ENCODE results near the gene COL26A1. TPM values are rescaled to one million over a fixed set of nuclear protein-coding genes. Genes with fewer than 3 reads are reported as not detected.
"Not testable (repeated sequence)": the region's sequence is repeated elsewhere in the genome, so short reads cannot be mapped to it uniquely, and the experiment has no call there.

The COL26A1 gene
- total RNA-seq, 2 experiments from 2014 or later = not detected

DNA sequence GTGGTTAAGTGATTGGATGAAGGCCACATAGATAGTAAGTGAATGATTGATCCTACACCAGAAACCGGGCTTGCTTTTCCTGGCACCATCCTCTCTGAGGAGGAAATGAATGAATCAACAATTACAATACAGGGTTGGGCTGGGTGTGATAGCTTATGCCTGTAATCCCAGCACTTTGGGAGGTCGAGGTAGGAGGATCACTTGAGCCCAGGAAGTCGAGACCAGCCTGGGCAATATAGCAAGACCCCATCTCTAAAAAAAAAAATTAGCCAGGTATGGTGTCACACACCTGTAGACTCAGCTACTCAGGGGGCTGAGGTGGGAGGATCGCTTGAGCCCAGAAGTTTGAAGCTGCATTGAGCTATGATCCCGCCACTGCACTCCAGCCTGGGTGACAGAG is 111.5 kb downstream of the COL26A1 start:
- no peaks in the 10 kb centered on the region for H4K20me1 ChIP-seq (ENCODE audit: insufficient read depth, low read length)
- no peaks in the 10 kb centered on the region for H3K79me2 ChIP-seq (ENCODE audit: insufficient read depth, low read depth, low read length)
- intact Hi-C loops (cut with micrococcal nuclease; ENCODE audit: unreplicated experiment) = no loop called here
- no peak overlapping the region for H3K4me3 ChIP-seq (ENCODE audit: low read depth, low read length, poor library complexity, severe bottlenecking)
- H3K36me3 ChIP-seq (ENCODE audit: insufficient read depth, low read length) = no peaks in the 10 kb centered on the region
- CTCF ChIA-PET (ENCODE audit: unreplicated experiment) = no interaction called here
- DNase-seq (ENCODE audit: low spot score) = no peak
- H2AFZ ChIP-seq (ENCODE audit: low read length) = no peak overlapping the region
- no peaks in the 10 kb centered on the region for H3K9me2 ChIP-seq (ENCODE audit: insufficient read depth, low read length)
- H3K4me2 ChIP-seq (ENCODE audit: low read length) = no peak overlapping the region
- H3K27ac ChIP-seq (ENCODE audit: low read depth, low read length, poor library complexity, severe bottlenecking) = no peak overlapping the region
- H3K9me3 ChIP-seq (ENCODE audit: low read length) = peaks cover 9% of the 10 kb centered on the region
- BruUV-seq (replicated peaks) = no TSS peak
- POLR2A ChIA-PET = interaction anchor here (0.7 kb wide), 1 partner anchor 57 kb away, joined by 3 read pairs; no protein-coding TSS in a partner anchor
- TF ChIP-seq EZH2phosphoT487 (IDR thresholded peaks at IDR 0.05; ENCODE audit: borderline replicate concordance, low read depth, low read length) = no peak
- TF ChIP-seq, protein P1, sequence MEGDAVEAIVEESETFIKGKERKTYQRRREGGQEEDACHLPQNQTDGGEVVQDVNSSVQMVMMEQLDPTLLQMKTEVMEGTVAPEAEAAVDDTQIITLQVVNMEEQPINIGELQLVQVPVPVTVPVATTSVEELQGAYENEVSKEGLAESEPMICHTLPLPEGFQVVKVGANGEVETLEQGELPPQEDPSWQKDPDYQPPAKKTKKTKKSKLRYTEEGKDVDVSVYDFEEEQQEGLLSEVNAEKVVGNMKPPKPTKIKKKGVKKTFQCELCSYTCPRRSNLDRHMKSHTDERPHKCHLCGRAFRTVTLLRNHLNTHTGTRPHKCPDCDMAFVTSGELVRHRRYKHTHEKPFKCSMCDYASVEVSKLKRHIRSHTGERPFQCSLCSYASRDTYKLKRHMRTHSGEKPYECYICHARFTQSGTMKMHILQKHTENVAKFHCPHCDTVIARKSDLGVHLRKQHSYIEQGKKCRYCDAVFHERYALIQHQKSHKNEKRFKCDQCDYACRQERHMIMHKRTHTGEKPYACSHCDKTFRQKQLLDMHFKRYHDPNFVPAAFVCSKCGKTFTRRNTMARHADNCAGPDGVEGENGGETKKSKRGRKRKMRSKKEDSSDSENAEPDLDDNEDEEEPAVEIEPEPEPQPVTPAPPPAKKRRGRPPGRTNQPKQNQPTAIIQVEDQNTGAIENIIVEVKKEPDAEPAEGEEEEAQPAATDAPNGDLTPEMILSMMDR (conservative IDR thresholded peaks at IDR 0.05; ENCODE audit: low read length) = no peak
- no peaks in the 10 kb centered on the region for H3K4me1 ChIP-seq (ENCODE audit: insufficient read depth, low read length, poor library complexity, severe bottlenecking)

DNA sequence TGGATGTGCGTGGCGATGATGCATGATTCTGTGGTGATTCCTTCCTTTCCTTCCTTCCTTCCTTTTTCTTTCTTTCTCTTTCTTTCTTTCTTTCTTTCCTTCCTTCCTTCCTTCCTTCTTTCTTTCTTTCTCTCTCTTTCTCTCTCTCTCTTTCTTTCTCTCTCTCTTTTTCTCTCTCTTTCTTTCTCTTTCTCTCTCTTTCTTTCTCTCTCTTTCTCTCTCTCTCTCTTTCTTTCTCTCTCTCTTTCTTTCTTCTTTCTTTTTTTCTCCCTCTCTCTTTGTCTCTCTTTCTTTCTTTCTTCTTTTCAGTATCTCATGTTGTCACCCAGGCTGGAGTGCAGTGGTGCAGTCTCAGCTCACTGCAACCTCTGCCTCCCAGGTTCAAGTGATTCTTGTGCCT is 113.0 kb downstream of the COL26A1 start:
- H3K36me3 ChIP-seq (ENCODE audit: insufficient read depth, low read length); H3K4me2 ChIP-seq (ENCODE audit: low read length); H3K4me1 ChIP-seq (ENCODE audit: insufficient read depth, low read length, poor library complexity, severe bottlenecking); H3K27ac ChIP-seq (ENCODE audit: low read depth, low read length, poor library complexity, severe bottlenecking); CTCF ChIA-PET (ENCODE audit: unreplicated experiment); POLR2A ChIA-PET; H2AFZ ChIP-seq (ENCODE audit: low read length); DNase-seq (ENCODE audit: low spot score); H3K9me2 ChIP-seq (ENCODE audit: insufficient read depth, low read length); H3K4me3 ChIP-seq (ENCODE audit: low read depth, low read length, poor library complexity, severe bottlenecking); BruUV-seq (replicated peaks); intact Hi-C loops (cut with micrococcal nuclease; ENCODE audit: unreplicated experiment); H3K79me2 ChIP-seq (ENCODE audit: insufficient read depth, low read depth, low read length); H4K20me1 ChIP-seq (ENCODE audit: insufficient read depth, low read length): not testable (repeated sequence)
- peaks cover 14% of the 10 kb centered on the region for H3K9me3 ChIP-seq (ENCODE audit: low read length)

DNA sequence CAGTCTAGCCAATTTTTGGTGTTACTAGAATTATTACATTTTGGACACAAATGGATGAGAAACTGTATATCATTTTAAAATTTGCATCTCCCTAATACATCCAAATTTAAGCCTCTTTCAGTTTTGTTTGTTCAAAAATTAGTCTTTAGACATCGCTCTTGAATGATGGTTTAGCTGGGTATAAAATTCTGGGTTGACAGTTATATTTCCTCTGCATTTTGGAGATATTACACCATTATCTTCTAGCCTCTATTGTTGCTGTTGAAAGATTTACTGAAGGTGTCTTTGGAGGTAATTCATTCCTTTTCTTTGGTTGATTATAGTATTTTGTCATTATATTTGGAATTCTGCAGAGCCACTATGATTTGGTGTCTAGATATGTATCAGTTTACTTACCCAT is 116.5 kb downstream of the COL26A1 start:
- Histone ChIP-seq H2AFZ (ENCODE audit: low read length) (no peak overlapping the region), H3K4me1 (ENCODE audit: insufficient read depth, low read length, poor library complexity, severe bottlenecking) (no peaks in the 10 kb centered on the region), H3K4me2 (ENCODE audit: low read length) (no peak overlapping the region), H3K79me2 (ENCODE audit: insufficient read depth, low read depth, low read length) (no peaks in the 10 kb centered on the region), H3K9me3 (ENCODE audit: low read length) (peaks cover 14% of the 10 kb centered on the region), H3K9me2 (ENCODE audit: insufficient read depth, low read length) (no peaks in the 10 kb centered on the region), H3K36me3 (ENCODE audit: insufficient read depth, low read length) (no peaks in the 10 kb centered on the region), H3K4me3 (ENCODE audit: low read depth, low read length, poor library complexity, severe bottlenecking) (no peak overlapping the region), H4K20me1 (ENCODE audit: insufficient read depth, low read length) (no peaks in the 10 kb centered on the region), H3K27ac (ENCODE audit: low read depth, low read length, poor library complexity, severe bottlenecking) (no peak overlapping the region)
- intact Hi-C loops (cut with micrococcal nuclease; ENCODE audit: unreplicated experiment) = no loop called here
- ChIA-PET POLR2A (interaction anchor here (0.6 to 0.7 kb wide), 2 partner anchors 24 to 962 kb away, joined by 3 to 4 read pairs; no protein-coding TSS in a partner anchor), CTCF (ENCODE audit: unreplicated experiment) (no interaction called here)
- BruUV-seq (replicated peaks) = no TSS peak
- no peak for DNase-seq (ENCODE audit: low spot score)
- TF ChIP-seq, protein P1 (conservative IDR thresholded peaks at IDR 0.05; ENCODE audit: low read length) = no peak
- TF ChIP-seq EZH2phosphoT487 (IDR thresholded peaks at IDR 0.05; ENCODE audit: borderline replicate concordance, low read depth, low read length) = no peak

DNA sequence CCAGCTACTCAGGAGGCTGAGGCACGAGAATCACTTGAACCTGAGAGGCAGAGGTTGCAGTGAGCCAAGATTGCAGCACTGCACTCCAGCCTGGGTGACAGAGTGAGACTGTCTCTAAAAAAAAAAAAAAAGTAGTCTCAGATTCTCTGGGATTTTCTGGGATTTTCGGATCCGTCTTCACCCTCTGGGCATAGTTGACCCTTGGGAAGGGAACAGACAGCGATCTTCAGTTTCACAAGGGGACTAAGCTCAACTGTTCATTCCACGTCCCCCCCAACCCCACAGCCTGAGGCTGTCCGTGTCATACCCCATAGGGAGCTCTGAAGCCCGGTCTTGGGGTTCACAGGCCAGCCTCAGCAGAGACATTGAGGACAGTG is 123.4 kb downstream of the COL26A1 start:
- intact Hi-C loops (cut with micrococcal nuclease; ENCODE audit: unreplicated experiment); H2AFZ ChIP-seq (ENCODE audit: low read length); H4K20me1 ChIP-seq (ENCODE audit: insufficient read depth, low read length); H3K4me1 ChIP-seq (ENCODE audit: insufficient read depth, low read length, poor library complexity, severe bottlenecking); H3K27ac ChIP-seq (ENCODE audit: low read depth, low read length, poor library complexity, severe bottlenecking); POLR2A ChIA-PET; H3K9me3 ChIP-seq (ENCODE audit: low read length); BruUV-seq (replicated peaks); DNase-seq (ENCODE audit: low spot score); CTCF ChIA-PET (ENCODE audit: unreplicated experiment); H3K36me3 ChIP-seq (ENCODE audit: insufficient read depth, low read length); H3K9me2 ChIP-seq (ENCODE audit: insufficient read depth, low read length); H3K79me2 ChIP-seq (ENCODE audit: insufficient read depth, low read depth, low read length); H3K4me3 ChIP-seq (ENCODE audit: low read depth, low read length, poor library complexity, severe bottlenecking); H3K4me2 ChIP-seq (ENCODE audit: low read length): not testable (repeated sequence)

Measured in OCI-LY7 (cell line).